ENCODE data around the gene PIK3R2. TPM values are rescaled to one million over a fixed set of nuclear protein-coding genes. Genes with fewer than 3 reads are reported as not detected.

The PIK3R2 gene
- total and polyA plus RNA-seq, 2 of the 4 experiments (the other 2 are of a cell fraction): 12.2 to 25.1 TPM

- intact Hi-C loops (cut with micrococcal nuclease): loop anchor here (5.0 kb wide), 2 partner anchors 81 to 164 kb away; partner anchors contain the start of gene ARRDC2
- Histone ChIP-seq H4K91ac (ENCODE audit: insufficient read depth, low read depth, low read length) (no peak overlapping the region), H3K56ac (ENCODE audit: extremely low read depth, insufficient read depth, low read length) (no peak overlapping the region), H3K27ac (ENCODE audit: insufficient read depth, low read length) (no peak overlapping the region), H2BK20ac (ENCODE audit: low read depth, low read length) (no peak overlapping the region), H3K36me3 (ENCODE audit: control insufficient read depth, insufficient read depth, low read length) (peaks cover 18% of the 10 kb centered on the region), H3K4me1 (ENCODE audit: control insufficient read depth, insufficient read depth, low read length) (peaks cover 3% of the 10 kb centered on the region; the same call in 1 of the 2 replicates), H4K8ac (ENCODE audit: low read depth in 2 of 2, low read length in 2 of 2) (no peak overlapping the region), H3K4ac (ENCODE audit: low read depth, low read length) (no peak overlapping the region), H2BK5ac (ENCODE audit: low read depth, low read length, poor library complexity, severe bottlenecking) (no peak overlapping the region), H2BK15ac (ENCODE audit: low read depth, low read length) (no peak overlapping the region), H3K9ac (ENCODE audit: low read depth, low read length) (no peak overlapping the region), H3K18ac (ENCODE audit: low read depth, low read length) (no peak overlapping the region), H2AFZ (replicated peaks; ENCODE audit: low read length, poor library complexity) (no peak overlapping the region), H4K5ac (ENCODE audit: low read depth, low read length) (no peak overlapping the region), H3K4me2 (ENCODE audit: low read depth, low read length) (no peak overlapping the region), H3K4me3 (ENCODE audit: insufficient read depth, low read depth, low read length) (no peak overlapping the region), H3K23ac (ENCODE audit: low read depth, low read length) (no peak overlapping the region), H2AK5ac (ENCODE audit: low read depth, low read length) (no peak overlapping the region), H3K79me1 (ENCODE audit: low read depth in 1 of 2, low read length in 2 of 2) (no peaks in the 10 kb centered on the region), H2AK9ac (replicated peaks; ENCODE audit: low read depth, low read length, poor library complexity) (no peak overlapping the region), H3K14ac (replicated peaks; ENCODE audit: low read depth, low read length) (no peak overlapping the region), H2BK120ac (ENCODE audit: low read depth, low read length) (no peak overlapping the region), H3K27me3 (ENCODE audit: control insufficient read depth, insufficient read depth, low read length) (peaks cover 4% of the 10 kb centered on the region; the same call in 1 of the 2 replicates), H4K20me1 (ENCODE audit: insufficient read depth, low read length) (no peaks in the 10 kb centered on the region), H3K9me1 (ENCODE audit: insufficient read depth, low read length) (0 out of 2 replicates have a peak, but pooled peaks cover 2% of the 10 kb centered on the region), H3K9me3 (ENCODE audit: control insufficient read depth, insufficient read depth, low read length) (no peaks in the 10 kb centered on the region)
- in situ Hi-C loops (cut with MboI; ENCODE audit: low sequenced_read_pairs): no loop called here
- ChIA-PET POLR2A (ENCODE audit: unreplicated experiment) (no interaction called here), CTCF (no interaction called here)
- no TSS peak for BruUV-seq (replicated peaks)
- TF ChIP-seq MAFK (IDR thresholded peaks at IDR 0.05; ENCODE audit: low read depth, low read length): no peak
- no peak for TF ChIP-seq RAD21 (IDR thresholded peaks at IDR 0.05; ENCODE audit: low read length)
- no peak for TF ChIP-seq MXI1 (IDR thresholded peaks at IDR 0.05; ENCODE audit: borderline replicate concordance, low read depth, low read length)
- TF ChIP-seq BHLHE40 (IDR thresholded peaks at IDR 0.05; ENCODE audit: low read depth, low read length): no peak
- TF ChIP-seq CTCF (conservative IDR thresholded peaks at IDR 0.05; ENCODE audit: low read depth, low read length): no peak
- TF ChIP-seq RCOR1 (IDR thresholded peaks at IDR 0.05; ENCODE audit: insufficient replicate concordance, low read length): no peak
- no peak for TF ChIP-seq RFX5 (IDR thresholded peaks at IDR 0.05; ENCODE audit: low read depth, low read length)
- TF ChIP-seq NFE2L2 (IDR thresholded peaks at IDR 0.05; ENCODE audit: low read depth, low read length): no peak
- TF ChIP-seq USF2 (IDR thresholded peaks at IDR 0.05; ENCODE audit: low read depth, low read length): no peak
- TF ChIP-seq CHD1 (IDR thresholded peaks at IDR 0.05; ENCODE audit: low read depth, low read length): no peak
- TF ChIP-seq SMC3 (IDR thresholded peaks at IDR 0.05; ENCODE audit: low read depth, low read length): no peak
- TF ChIP-seq CEBPB (IDR thresholded peaks at IDR 0.05; ENCODE audit: low read depth, low read length): no peak
- no peak for TF ChIP-seq MAZ (IDR thresholded peaks at IDR 0.05; ENCODE audit: borderline replicate concordance, low read depth, low read length)
- no peak for TF ChIP-seq ELK1 (IDR thresholded peaks at IDR 0.05; ENCODE audit: borderline replicate concordance, low read depth, low read length)
- TF ChIP-seq FOS (IDR thresholded peaks at IDR 0.05; ENCODE audit: low read depth, low read length): no peak
- TF ChIP-seq POLR2A (IDR thresholded peaks at IDR 0.05; ENCODE audit: low read depth, low read length): no peak
- dilution Hi-C loops (cut with HindIII; ENCODE audit: low sequenced_read_pairs, unreplicated experiment): no loop called here
- no peak for DNase-seq
- no peak for ATAC-seq (ENCODE audit: low read depth)
- 98% methylated on average over 7 of the region's 8 CpGs; no CpG with 5 or more reads in 1 of the 2 experiments for WGBS, 2 experiments (ENCODE audit: extremely low coverage in 2 of 2, insufficient read length in 1 of 2)
These were observed 18.8 kb downstream of the PIK3R2 start for GRCh38 chr19:18171605-18172327.
